ENCODE measurements around the gene LGSN.

LGSN gene

GRCh38 chr6:63322981-63323380 is 3.2 kb upstream of the LGSN start:
- no peak for TF ChIP-seq CTCF (conservative IDR thresholded peaks at IDR 0.05; ENCODE audit: low read depth, low read length)
- no peak overlapping the region for H3K4me3 ChIP-seq (ENCODE audit: low read depth, low read length)
- no peak for DNase-seq (ENCODE audit: low read depth)

GRCh38 chr6:63321821-63322220 is 2.0 kb upstream of the LGSN start:
- DNase-seq (ENCODE audit: low read depth): no peak
- H3K4me3 ChIP-seq (ENCODE audit: low read depth, low read length): no peak overlapping the region
- no peak for TF ChIP-seq CTCF (conservative IDR thresholded peaks at IDR 0.05; ENCODE audit: low read depth, low read length)

- no peak for TF ChIP-seq CTCF (conservative IDR thresholded peaks at IDR 0.05; ENCODE audit: low read depth, low read length)
- DNase-seq (ENCODE audit: low read depth): no peak
- no peak overlapping the region for H3K4me3 ChIP-seq (ENCODE audit: low read depth, low read length)
Measured at GRCh38 chr6:63317641-63318040, 2.1 kb downstream of the LGSN start.

- H3K4me3 ChIP-seq (ENCODE audit: low read depth, low read length): no peak overlapping the region
- TF ChIP-seq CTCF (conservative IDR thresholded peaks at IDR 0.05; ENCODE audit: low read depth, low read length): no peak
- no peak for DNase-seq (ENCODE audit: low read depth)
Measured at GRCh38 chr6:63316113-63316512, 3.7 kb downstream of the LGSN start.

- no peak for DNase-seq (ENCODE audit: low read depth)
- TF ChIP-seq CTCF (conservative IDR thresholded peaks at IDR 0.05; ENCODE audit: low read depth, low read length): no peak
- H3K4me3 ChIP-seq (ENCODE audit: low read depth, low read length): no peak overlapping the region
Measured at GRCh38 chr6:63313111-63313510, 6.7 kb downstream of the LGSN start.

- DNase-seq (ENCODE audit: low read depth): peak; percentile 70
- no peak overlapping the region for H3K4me3 ChIP-seq (ENCODE audit: low read depth, low read length)
- peak; percentile 64 for TF ChIP-seq CTCF (conservative IDR thresholded peaks at IDR 0.05; ENCODE audit: low read depth, low read length)
Measured at GRCh38 chr6:63307581-63308246, 12.1 kb downstream of the LGSN start.

- no peak for TF ChIP-seq CTCF (conservative IDR thresholded peaks at IDR 0.05; ENCODE audit: low read depth, low read length)
- DNase-seq (ENCODE audit: low read depth): no peak
- no peak overlapping the region for H3K4me3 ChIP-seq (ENCODE audit: low read depth, low read length)
Measured at GRCh38 chr6:63306420-63306819, 13.4 kb downstream of the LGSN start.
